GM12878 (cell line): ENCODE results near the gene TXLNB. TPM values are rescaled to one million over a fixed set of nuclear protein-coding genes. Genes with fewer than 3 reads are reported as not detected.

Experiments
- BACH1 ChIP-seq: fragments of 450-650 bp; IDR thresholded peaks from 2 replicates; pipeline ENCODE4 v1.6.1; 2017; ENCODE audit warnings: mild to moderate bottlenecking, borderline replicate concordance
- BHLHE40 ChIP-seq, 2 experiments: fragments of 450-650 bp in 1 of 2; IDR thresholded peaks; 2 replicates each; pipeline ENCODE4 v1.6.1; 2011 to 2017; ENCODE audit warnings: low read depth in 2 of 2, borderline replicate concordance in 1 of 2, improper control_type of control experiment in 1 of 2, low read length in 1 of 2, mild to moderate bottlenecking in 1 of 2
- CHD2 ChIP-seq: IDR thresholded peaks from 2 replicates; pipeline ENCODE4 v1.6.1; 2011; ENCODE audit warnings: low read depth, low read length, improper control_type of control experiment, borderline replicate concordance
- DPF2 ChIP-seq: fragments of 450-650 bp; IDR thresholded peaks from 2 replicates; pipeline ENCODE4 v1.6.1; 2017; ENCODE audit warnings: mild to moderate bottlenecking
- EP300 ChIP-seq, 2 experiments: fragments of 150-350 bp in 1 of 2; IDR thresholded peaks; 2 replicates each; pipeline ENCODE4 v1.6.1; 2011 to 2012; ENCODE audit warnings: low read depth in 2 of 2, low read length in 2 of 2, borderline replicate concordance in 1 of 2, improper control_type of control experiment in 1 of 2, inconsistent platforms in 1 of 2; ENCODE audit not compliant: control insufficient read depth in 1 of 2
- GATAD2B ChIP-seq: fragments of 450-650 bp; conservative IDR thresholded peaks from 2 replicates; pipeline ENCODE4 v1.6.1; 2017; ENCODE audit warnings: low read depth, mild to moderate bottlenecking, moderate library complexity
- IRF4 ChIP-seq: IDR thresholded peaks from 2 replicates; pipeline ENCODE4 v1.6.1; 2011; ENCODE audit warnings: low read depth, low read length
- RAD51 ChIP-seq: fragments of 450-650 bp; IDR thresholded peaks from 2 replicates; pipeline ENCODE4 v1.6.1; 2016; ENCODE audit warnings: moderate library complexity, mild to moderate bottlenecking, inconsistent platforms
- RELB ChIP-seq: fragments of 450-650 bp; IDR thresholded peaks from 2 replicates; pipeline ENCODE4 v1.6.1; 2017; ENCODE audit warnings: low read depth, mild to moderate bottlenecking, moderate library complexity
- SKIL ChIP-seq: fragments of 450-650 bp; IDR thresholded peaks from 2 replicates; pipeline ENCODE4 v1.6.1; 2017; ENCODE audit warnings: mild to moderate bottlenecking, low read depth, inconsistent platforms; ENCODE audit not compliant: poor library complexity, severe bottlenecking
- SPI1 ChIP-seq: IDR thresholded peaks from 2 replicates; pipeline ENCODE4 v1.6.1; 2011; ENCODE audit warnings: low read depth, mild to moderate bottlenecking, low read length, moderate library complexity, borderline replicate concordance; ENCODE audit not compliant: insufficient read depth
- SREBF2 ChIP-seq: IDR thresholded peaks from 2 replicates; pipeline ENCODE4 v1.6.1; 2012; ENCODE audit warnings: mild to moderate bottlenecking, low read length
- SUZ12 ChIP-seq: fragments of 200-600 bp; sonication (generic); IDR thresholded peaks from one replicate; pipeline ENCODE4 v1.6.1; 2018; ENCODE audit warnings: antibody characterized with exemption, mild to moderate bottlenecking; ENCODE audit not compliant: unreplicated experiment
- ZBTB11 ChIP-seq: fragments of 450-650 bp; formaldehyde crosslinking; IDR thresholded peaks from 2 replicates; pipeline ENCODE4 v1.5.0; 2022; ENCODE audit warnings: mild to moderate bottlenecking, missing genetic modification characterization
- ZNF217 ChIP-seq: fragments of 450-650 bp; IDR thresholded peaks from 2 replicates; pipeline ENCODE4 v1.6.1; 2017; ENCODE audit warnings: antibody characterized with exemption, mild to moderate bottlenecking
- polyA plus RNA-seq, 11 experiments: library from polyadenylated mRNA; depleted of rRNA in 4 of 11; unstranded in 6 of 11; stranded (reverse) in 5 of 11; fragments of >200 nt; fragmentation: Nextera tagmentation in 4 of 11; fragmentation: Illumina TruSeq in 1 of 11; extraction: Ambion mirVana in 4 of 11; extraction: Trizol in 1 of 11; gene quantifications; 1 replicate in 1 of 11; 2 replicates in 10 of 11; pipeline versions ENCODE4 v1.2.1 to v1.2.3, GENCODE V29; 2011 to 2016; ENCODE audit warnings: inconsistent platforms in 2 of 11, missing spikeins in 2 of 11, low read depth in 1 of 11
- total RNA-seq, 4 experiments: library from RNA; depleted of rRNA in 3 of 4; stranded (reverse); fragments of >200 nt in 3 of 4; fragmentation: Illumina TruSeq in 1 of 4; extraction: Trizol in 1 of 4; gene quantifications; 2 replicates each; pipeline versions ENCODE4 v1.2.1 to v1.2.3, GENCODE V29; 2013 to 2021

TXLNB gene
- total and polyA plus RNA-seq, 10 of the 15 experiments (the other 5 are each of a cell fraction or from before 2014, with no cell fraction given): 0.07 to 1.3 (median 0.22) TPM; not detected in 1

GRCh38 chr6:139325125-139325524 is 33.3 kb upstream of the TXLNB start (continued):
- no peak for TF ChIP-seq ZBTB11
- peak; percentile 70; the same call in 1 of the 2 replicates for TF ChIP-seq BACH1
- peak; percentile 75; the same call in 1 of the 2 replicates for TF ChIP-seq ZNF217
- TF ChIP-seq GATAD2B: 0 out of 2 replicates have a peak, but pooled peaks have one; percentile 39
- peak; percentile 11 to 30; a peak in 1 of 4 replicates for TF ChIP-seq BHLHE40 (IDR thresholded peaks at IDR 0.05; ENCODE audit: borderline replicate concordance in 1 of 2, low read depth in 2 of 2, low read length in 1 of 2)
- TF ChIP-seq SKIL: peak; percentile 60
- TF ChIP-seq IRF4: no peak
- no peak for TF ChIP-seq SREBF2
- peak; percentile 83 for TF ChIP-seq DPF2
- TF ChIP-seq CHD2: no peak
- TF ChIP-seq EP300 (IDR thresholded peaks at IDR 0.05; ENCODE audit: borderline replicate concordance in 1 of 2, control insufficient read depth in 1 of 2, low read depth in 2 of 2, low read length in 2 of 2): peak; percentile 22 to 63; a peak in 1 of 4 replicates
- TF ChIP-seq SUZ12: no peak
- peak; percentile 61 for TF ChIP-seq RAD51
- no peak for TF ChIP-seq SPI1
- peak; percentile 73 for TF ChIP-seq RELB
